ENCODE data around the gene TRPC4AP. TPM values are rescaled to one million over a fixed set of nuclear protein-coding genes. Genes with fewer than 3 reads are reported as not detected.

The TRPC4AP gene
- total RNA-seq, 1 donor from 2014 or later = 95.6 TPM

GRCh38 chr20:34955231-34956040 is 137.2 kb downstream of the TRPC4AP start, which contains the start of the genes GSS and MYH7B:
Gene GSS, minus strand, starts transcription at chr20:34955806. Its CDS starts 3,954 bp downstream, at chr20:34951852.
Gene MYH7B, plus strand, starts transcription at chr20:34955868. Its CDS starts 22,138 bp downstream, at chr20:34978006.
- Mint-ChIP-seq H3K4me1 (peaks cover 42% of the 10 kb centered on the region), H3K4me3 (peak within 1 kb of the TSS; percentile 92), H3K27me3 (ENCODE audit: low read depth) (no peaks in the 10 kb centered on the region), H3K36me3 (no peaks in the 10 kb centered on the region), H3K9me3 (no peaks in the 10 kb centered on the region), H3K27ac (peak within 1 kb of the TSS; percentile 99)
- peak; percentile 11 for TF ChIP-seq CTCF (IDR thresholded peaks at IDR 0.05; ENCODE audit: unreplicated experiment)
- peak; percentile 96 to 100 for DNase-seq (ENCODE audit: low spot score in 2 of 2, unreplicated experiment in 2 of 2)

- no peaks in the 10 kb centered on the region for H3K27me3 Mint-ChIP-seq (ENCODE audit: low read depth)
- no peak for DNase-seq (ENCODE audit: low spot score in 2 of 2, unreplicated experiment in 2 of 2)
- no peaks in the 10 kb centered on the region for H3K9me3 Mint-ChIP-seq
- H3K36me3 Mint-ChIP-seq = peaks cover 1% of the 10 kb centered on the region
- no peak for TF ChIP-seq CTCF (IDR thresholded peaks at IDR 0.05; ENCODE audit: unreplicated experiment)
- H3K4me3 Mint-ChIP-seq = peak overlapping the region; percentile 92
- H3K27ac Mint-ChIP-seq = peak overlapping the region; percentile 99
- H3K4me1 Mint-ChIP-seq = peaks cover 42% of the 10 kb centered on the region
These were observed 137.7 kb downstream of the TRPC4AP start for GRCh38 chr20:34954904-34955230.

- no peak for TF ChIP-seq CTCF (IDR thresholded peaks at IDR 0.05; ENCODE audit: unreplicated experiment)
- H3K27ac Mint-ChIP-seq = peak overlapping the region; percentile 41
- H3K4me3 Mint-ChIP-seq = no peak overlapping the region
- no peaks in the 10 kb centered on the region for H3K27me3 Mint-ChIP-seq (ENCODE audit: low read depth)
- H3K9me3 Mint-ChIP-seq = no peaks in the 10 kb centered on the region
- DNase-seq (ENCODE audit: low spot score in 2 of 2, unreplicated experiment in 2 of 2) = no peak
- H3K36me3 Mint-ChIP-seq = peaks cover 1% of the 10 kb centered on the region
- peaks cover 42% of the 10 kb centered on the region for H3K4me1 Mint-ChIP-seq
These were observed 138.6 kb downstream of the TRPC4AP start for GRCh38 chr20:34953960-34954359.

- Mint-ChIP-seq H3K36me3 (peaks cover 1% of the 10 kb centered on the region), H3K27me3 (ENCODE audit: low read depth) (no peaks in the 10 kb centered on the region), H3K4me1 (peaks cover 42% of the 10 kb centered on the region), H3K4me3 (no peak overlapping the region), H3K9me3 (no peaks in the 10 kb centered on the region), H3K27ac (peak overlapping the region; percentile 81)
- DNase-seq (ENCODE audit: low spot score in 2 of 2, unreplicated experiment in 2 of 2) = no peak
- no peak for TF ChIP-seq CTCF (IDR thresholded peaks at IDR 0.05; ENCODE audit: unreplicated experiment)
These were observed 139.9 kb downstream of the TRPC4AP start for GRCh38 chr20:34952671-34953070.

Small RNA genes within 50 kb of the gene (microRNA-seq; reads per million reads assigned to microRNA genes)
- gene MIR499A (not detected), gene MIR499B (not detected)

Other genes starting within 250 kb of the TRPC4AP start
- 33.7 to 38.4 TPM (median 35.9 TPM) in 3 replicates for gene GGT7, start 220.0 kb downstream of the TRPC4AP start, total RNA-seq
- 29.9 to 35.0 TPM (median 32.2 TPM) in 3 replicates for gene ACSS2, start 216.2 kb downstream of the TRPC4AP start, total RNA-seq
- 51.1 to 54.8 TPM (median 51.9 TPM) in 3 replicates for gene GSS, start 137.0 kb downstream of the TRPC4AP start, total RNA-seq
- gene MYH7B, start 136.9 kb downstream of the TRPC4AP start, total RNA-seq = 0.73 to 1.8 TPM (median 1.3 TPM) in 3 replicates
- 15.1 to 17.3 TPM (median 16.5 TPM) in 3 replicates for gene EDEM2, start 54.5 kb upstream of the TRPC4AP start, total RNA-seq
- gene PROCR, start 79.3 kb upstream of the TRPC4AP start, total RNA-seq = 4.0 to 4.7 TPM (median 4.4 TPM) in 3 replicates
- 0.99 to 1.3 TPM (median 1.1 TPM) in 3 replicates for gene MMP24, start 133.9 kb upstream of the TRPC4AP start, total RNA-seq
- gene MMP24OS, start 185.3 kb upstream of the TRPC4AP start, total RNA-seq = 61.4 to 71.9 TPM (median 66.1 TPM) in 3 replicates
- 104 to 107 TPM (median 106 TPM) in 3 replicates for gene EIF6, start 192.0 kb upstream of the TRPC4AP start, total RNA-seq
- 0.07 TPM in 1 of 3 replicates, not detected in the others for gene FAM83C, start 199.6 kb upstream of the TRPC4AP start, total RNA-seq